ENCODE data around the gene LRRC74A. TPM values are rescaled to one million over a fixed set of nuclear protein-coding genes. Genes with fewer than 3 reads are reported as not detected.

The LRRC74A gene
- polyA plus RNA-seq, 1 of the 3 experiments (the other 2 are of a cell fraction): not detected

GRCh38 chr14:76909266-76909665 is 83.1 kb downstream of the LRRC74A start:
- H3K27ac ChIP-seq (ENCODE audit: low read depth in 2 of 2, low read length in 1 of 2): no peak overlapping the region
- H3K9me3 ChIP-seq: no peaks in the 10 kb centered on the region
- peaks cover 25 to 26% of the 10 kb centered on the region in 2 experiments; a peak in 3 of 4 replicates for H3K4me1 ChIP-seq (ENCODE audit: control insufficient read depth in 1 of 2, insufficient read depth in 2 of 2, low read depth in 1 of 2, low read length in 1 of 2)
- peaks cover 24% of the 10 kb centered on the region for H3F3A ChIP-seq (replicated peaks; ENCODE audit: insufficient read depth)
- no peak for DNase-seq
- H3K4me2 ChIP-seq: no peak overlapping the region
- H3K4me3 ChIP-seq (ENCODE audit: low read depth in 2 of 2, low read length in 1 of 2): no peak overlapping the region
- no peak for TF ChIP-seq REST (IDR thresholded peaks at IDR 0.05; ENCODE audit: low read depth, low read length)
- TF ChIP-seq TAF1 (IDR thresholded peaks at IDR 0.05; ENCODE audit: borderline replicate concordance, low read depth, low read length): no peak
- no peak for TF ChIP-seq FOSL2 (IDR thresholded peaks at IDR 0.05; ENCODE audit: borderline replicate concordance, low read depth)
- no peak for TF ChIP-seq SIN3A (IDR thresholded peaks at IDR 0.05; ENCODE audit: borderline replicate concordance, low read depth, low read length)
- TF ChIP-seq SMC3 (IDR thresholded peaks at IDR 0.05; ENCODE audit: low read depth, low read length): no peak
- TF ChIP-seq MAX (IDR thresholded peaks at IDR 0.05; ENCODE audit: low read depth): no peak
- TF ChIP-seq GATA2 (CRISPR knock-in tag; IDR thresholded peaks at IDR 0.05): no peak
- TF ChIP-seq USF1 (IDR thresholded peaks at IDR 0.05; ENCODE audit: borderline replicate concordance, low read depth): no peak
- TF ChIP-seq ZBTB33 (IDR thresholded peaks at IDR 0.05; ENCODE audit: borderline replicate concordance, low read depth): no peak
- TF ChIP-seq RAD21 (IDR thresholded peaks at IDR 0.05; ENCODE audit: low read length): no peak
- TF ChIP-seq RFX5 (IDR thresholded peaks at IDR 0.05; ENCODE audit: low read length): no peak
- TF ChIP-seq FOXJ3 (CRISPR knock-in tag; IDR thresholded peaks at IDR 0.05): no peak
- TF ChIP-seq TCF12 (IDR thresholded peaks at IDR 0.05): no peak
- no peak for TF ChIP-seq JUND (IDR thresholded peaks at IDR 0.05)
- no peak overlapping the region for H2AFZ ChIP-seq (ENCODE audit: low read depth)
- H3K36me3 ChIP-seq (replicated peaks in 1 of 2; ENCODE audit: control insufficient read depth in 1 of 2, insufficient read depth in 2 of 2, low read length in 1 of 2): no peaks in the 10 kb centered on the region
- no peaks in the 10 kb centered on the region for H3K27me3 ChIP-seq (ENCODE audit: insufficient read depth)
- H3K9ac ChIP-seq: no peak overlapping the region
- 69% methylated on average over 2 of the region's 2 CpGs for WGBS (ENCODE audit: low lambda C conversion rate)
- H3K9me2 ChIP-seq: no peaks in the 10 kb centered on the region
- no peaks in the 10 kb centered on the region for H4K20me1 ChIP-seq (ENCODE audit: insufficient read depth)
- CTCF ChIA-PET: interaction anchor here (0.8 to 19.9 kb wide), 7 partner anchors 9 to 177 kb away, joined by 3 to 484 read pairs (median 3); no protein-coding TSS in a partner anchor
- POLR2A ChIA-PET: no interaction called here
- H3K79me2 ChIP-seq (ENCODE audit: insufficient read depth): no peaks in the 10 kb centered on the region

Measured in SK-N-SH (cell line).